Tibial nerve (tissue), 4 donors: ENCODE results near the gene HOTAIR. TPM values are rescaled to one million over a fixed set of nuclear protein-coding genes. Genes with fewer than 3 reads are reported as not detected.

Experiments used
- DNase-seq, 2 donors: peaks; one replicate each; pipeline ENCODE4 v3.0.0-alpha.2; 2019; ENCODE audit warnings: low spot score in 2 of 2
- H3K27ac ChIP-seq, 4 donors: fragments of 200-600 bp; sonication (generic) in 3 of 4; one replicate each; pipeline ENCODE4 v1.5.1; 2017 to 2019; ENCODE audit warnings: mild to moderate bottlenecking in 1 of 4
- H3K27me3 ChIP-seq, 2 donors: fragments of 200-600 bp; sonication (generic) in 1 of 2; one replicate each; pipeline versions ENCODE4 v1.5.1 to v1.6.0; 2017 to 2019
- H3K36me3 ChIP-seq, 3 donors: fragments of 200-600 bp; sonication (generic); one replicate each; pipeline ENCODE4 v1.5.1; 2018 to 2019
- H3K4me1 ChIP-seq, 4 donors: fragments of 200-600 bp; sonication (generic) in 3 of 4; one replicate each; pipeline ENCODE4 v1.5.1; 2017 to 2019
- H3K4me3 ChIP-seq, 4 donors: fragments of 200-600 bp; sonication (generic) in 3 of 4; one replicate each; pipeline ENCODE4 v1.5.1; 2017 to 2019; ENCODE audit warnings: mild to moderate bottlenecking in 1 of 4, moderate library complexity in 1 of 4
- H3K9me3 ChIP-seq, 4 donors: fragments of 200-600 bp; sonication (generic) in 3 of 4; one replicate each; pipeline ENCODE4 v1.5.1; 2017 to 2019
- EP300 ChIP-seq, 2 donors: sonication (generic); formaldehyde crosslinking; IDR thresholded peaks; one replicate each; pipeline ENCODE4 v1.6.1; 2017; ENCODE audit warnings: antibody characterized with exemption in 2 of 2, mild to moderate bottlenecking in 1 of 2
- POLR2A ChIP-seq, 2 donors: fragments of 450-650 bp; IDR thresholded peaks; one replicate each; pipeline ENCODE4 v1.6.1; 2017; ENCODE audit warnings: antibody characterized with exemption in 2 of 2, mild to moderate bottlenecking in 2 of 2, moderate library complexity in 2 of 2
- WGBS, 2 donors: methylation state at CpG; one replicate each; pipeline ENCODE4 v1.1.5; 2018; 5-methylcytosine and 5-hydroxymethylcytosine counted together
- total RNA-seq, 4 donors: library from RNA; depleted of rRNA; stranded (reverse); fragments of >200 nt; gene quantifications; one replicate each; pipeline ENCODE4 v1.1.0, GENCODE V29; 2016
- TF ChIP-seq, protein P1 (sequence below), 5 experiments: fragments of 200-600 bp in 3 of 5; fragments of 450-650 bp in 2 of 5; sonication (generic) in 3 of 5; IDR thresholded peaks; one replicate each; pipeline ENCODE4 v1.5.1; 2016 to 2019; ENCODE audit warnings: antibody characterized with exemption in 5 of 5, mild to moderate bottlenecking in 3 of 5, moderate library complexity in 2 of 5

HOTAIR gene
- total RNA-seq, 4 donors from 2014 or later: 0.20 to 0.42 (median 0.30) TPM; not detected in 1

DNA sequence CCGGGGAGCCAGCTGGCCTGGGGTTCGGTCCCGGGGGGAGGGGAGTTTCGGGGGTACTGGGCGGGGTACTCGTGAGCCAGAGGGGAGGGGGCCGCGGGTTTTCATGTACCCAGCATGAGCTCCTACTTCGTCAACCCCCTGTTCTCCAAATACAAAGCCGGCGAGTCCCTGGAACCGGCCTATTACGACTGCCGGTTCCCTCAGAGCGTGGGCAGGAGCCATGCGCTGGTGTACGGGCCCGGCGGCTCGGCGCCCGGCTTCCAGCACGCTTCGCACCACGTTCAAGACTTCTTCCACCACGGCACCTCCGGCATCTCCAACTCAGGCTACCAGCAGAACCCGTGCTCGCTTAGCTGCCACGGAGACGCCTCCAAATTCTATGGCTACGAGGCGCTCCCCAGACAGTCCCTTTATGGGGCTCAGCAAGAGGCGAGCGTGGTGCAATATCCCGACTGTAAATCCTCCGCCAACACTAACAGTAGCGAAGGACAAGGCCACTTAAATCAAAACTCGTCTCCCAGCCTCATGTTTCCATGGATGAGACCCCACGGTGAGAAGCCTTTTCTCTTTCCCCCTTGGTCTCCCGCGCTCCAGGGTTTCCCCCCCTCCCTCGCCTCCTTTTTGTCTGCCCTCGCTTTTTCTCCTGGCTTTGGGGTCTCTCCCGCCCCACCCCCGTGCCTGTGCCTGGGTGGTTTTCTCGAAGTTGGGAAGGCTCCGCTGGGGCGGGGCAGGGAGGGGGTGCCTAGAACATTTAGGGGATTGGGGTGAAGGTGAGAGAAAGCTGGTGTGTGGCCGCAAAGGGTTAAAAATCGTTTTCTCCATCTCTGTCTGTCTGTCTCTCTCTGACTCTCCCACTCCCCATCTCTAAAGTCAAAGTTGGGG is 34.7 kb upstream of the HOTAIR start:
- Histone ChIP-seq H3K36me3 (no peaks in the 10 kb centered on the region), H3K4me1 (peaks cover 0 to 81% (median 18%) of the 10 kb centered on the region in 4 donors), H3K4me3 (peak overlapping the region; percentile 39 to 59 (median 52)), H3K27ac (peak overlapping the region; percentile 78 to 99 (median 92)), H3K27me3 (peaks cover 0 to 62% of the 10 kb centered on the region in 2 donors), H3K9me3 (no peaks in the 10 kb centered on the region)
- DNase-seq: no peak
- WGBS, 2 donors: 8 to 9% methylated on average over 23 to 35 of the region's 51 CpGs
- TF ChIP-seq POLR2A (IDR thresholded peaks at IDR 0.05): no peak

DNA sequence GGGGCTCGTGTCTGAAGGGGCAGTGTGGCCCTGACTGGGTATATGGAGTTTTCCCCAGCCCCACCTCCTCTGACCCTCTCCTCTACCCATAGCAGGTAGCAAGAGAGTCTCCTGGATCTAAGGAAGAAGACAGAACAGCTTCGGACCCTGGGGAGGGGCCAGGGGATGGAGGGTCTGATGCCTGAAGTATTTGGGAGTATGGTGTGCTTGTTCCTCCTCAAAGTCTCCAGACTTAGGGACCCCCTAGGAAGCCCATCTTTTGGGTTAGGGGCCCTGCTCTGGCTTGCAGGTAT is 33.5 kb upstream of the HOTAIR start:
- no peak for DNase-seq
- TF ChIP-seq POLR2A (IDR thresholded peaks at IDR 0.05) (no peak), EP300 (IDR thresholded peaks at IDR 0.05) (no peak)
- TF ChIP-seq, protein P1, sequence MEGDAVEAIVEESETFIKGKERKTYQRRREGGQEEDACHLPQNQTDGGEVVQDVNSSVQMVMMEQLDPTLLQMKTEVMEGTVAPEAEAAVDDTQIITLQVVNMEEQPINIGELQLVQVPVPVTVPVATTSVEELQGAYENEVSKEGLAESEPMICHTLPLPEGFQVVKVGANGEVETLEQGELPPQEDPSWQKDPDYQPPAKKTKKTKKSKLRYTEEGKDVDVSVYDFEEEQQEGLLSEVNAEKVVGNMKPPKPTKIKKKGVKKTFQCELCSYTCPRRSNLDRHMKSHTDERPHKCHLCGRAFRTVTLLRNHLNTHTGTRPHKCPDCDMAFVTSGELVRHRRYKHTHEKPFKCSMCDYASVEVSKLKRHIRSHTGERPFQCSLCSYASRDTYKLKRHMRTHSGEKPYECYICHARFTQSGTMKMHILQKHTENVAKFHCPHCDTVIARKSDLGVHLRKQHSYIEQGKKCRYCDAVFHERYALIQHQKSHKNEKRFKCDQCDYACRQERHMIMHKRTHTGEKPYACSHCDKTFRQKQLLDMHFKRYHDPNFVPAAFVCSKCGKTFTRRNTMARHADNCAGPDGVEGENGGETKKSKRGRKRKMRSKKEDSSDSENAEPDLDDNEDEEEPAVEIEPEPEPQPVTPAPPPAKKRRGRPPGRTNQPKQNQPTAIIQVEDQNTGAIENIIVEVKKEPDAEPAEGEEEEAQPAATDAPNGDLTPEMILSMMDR (IDR thresholded peaks at IDR 0.05): no peak
- H3K9me3 ChIP-seq: no peaks in the 10 kb centered on the region
- H3K4me3 ChIP-seq: no peak overlapping the region
- H3K27me3 ChIP-seq: peaks cover 0 to 57% of the 10 kb centered on the region in 2 donors
- H3K27ac ChIP-seq: peak overlapping the region in 3 of 4 donors; percentile 23 to 99 (median 96)
- peaks cover 0 to 86% (median 20%) of the 10 kb centered on the region in 4 donors for H3K4me1 ChIP-seq
- 52 to 56% methylated on average over 2 of the region's 2 CpGs for WGBS, 2 donors
- no peaks in the 10 kb centered on the region for H3K36me3 ChIP-seq

DNA sequence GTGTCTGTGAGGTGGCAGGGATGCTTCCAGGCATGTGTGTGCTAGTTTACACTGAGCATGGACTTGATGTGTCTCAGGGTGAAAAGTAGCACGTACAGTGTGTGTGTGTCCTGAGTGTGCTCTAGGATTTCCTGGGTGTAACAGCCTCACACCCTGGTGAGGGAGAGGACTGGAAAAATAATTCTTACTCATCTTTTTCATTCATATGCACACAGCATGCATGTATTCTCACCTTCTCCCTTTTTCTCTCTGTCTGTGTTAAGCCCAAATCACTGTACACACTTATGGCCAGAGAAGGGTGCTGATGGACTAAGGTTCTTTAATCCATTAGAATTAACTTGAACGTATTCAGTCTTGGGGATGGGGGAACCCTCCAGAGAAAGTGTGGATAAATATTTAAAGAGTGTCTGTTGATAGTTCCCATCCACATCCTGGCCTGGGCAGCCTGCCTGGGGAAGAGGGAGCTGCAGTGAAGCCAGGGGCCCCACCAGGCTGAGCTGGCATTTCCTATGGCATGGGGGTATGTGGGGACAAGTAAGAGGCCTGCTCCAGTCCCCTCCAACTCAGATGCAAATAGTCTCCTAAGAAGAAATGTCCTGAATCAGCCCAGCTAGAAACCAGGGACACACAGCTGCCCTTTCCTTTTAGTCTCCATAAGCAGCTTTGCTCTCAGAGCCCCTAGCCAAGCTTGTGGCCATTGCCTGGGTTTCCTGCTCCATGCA is 32.9 kb upstream of the HOTAIR start:
- H3K27me3 ChIP-seq: peaks cover 0 to 56% of the 10 kb centered on the region in 2 donors
- TF ChIP-seq, protein P1 (IDR thresholded peaks at IDR 0.05): no peak
- no peak for TF ChIP-seq EP300 (IDR thresholded peaks at IDR 0.05)
- TF ChIP-seq POLR2A (IDR thresholded peaks at IDR 0.05): no peak
- H3K27ac ChIP-seq: peak overlapping the region in 3 of 4 donors; percentile 23 to 99 (median 96)
- DNase-seq: no peak
- H3K9me3 ChIP-seq: no peaks in the 10 kb centered on the region
- no peak overlapping the region for H3K4me3 ChIP-seq
- H3K36me3 ChIP-seq: peaks cover 0 to 4% (median 0%) of the 10 kb centered on the region in 3 donors
- WGBS, 2 donors: 37 to 51% methylated on average over 2 of the region's 2 CpGs
- peaks cover 0 to 86% (median 17%) of the 10 kb centered on the region in 4 donors for H3K4me1 ChIP-seq

DNA sequence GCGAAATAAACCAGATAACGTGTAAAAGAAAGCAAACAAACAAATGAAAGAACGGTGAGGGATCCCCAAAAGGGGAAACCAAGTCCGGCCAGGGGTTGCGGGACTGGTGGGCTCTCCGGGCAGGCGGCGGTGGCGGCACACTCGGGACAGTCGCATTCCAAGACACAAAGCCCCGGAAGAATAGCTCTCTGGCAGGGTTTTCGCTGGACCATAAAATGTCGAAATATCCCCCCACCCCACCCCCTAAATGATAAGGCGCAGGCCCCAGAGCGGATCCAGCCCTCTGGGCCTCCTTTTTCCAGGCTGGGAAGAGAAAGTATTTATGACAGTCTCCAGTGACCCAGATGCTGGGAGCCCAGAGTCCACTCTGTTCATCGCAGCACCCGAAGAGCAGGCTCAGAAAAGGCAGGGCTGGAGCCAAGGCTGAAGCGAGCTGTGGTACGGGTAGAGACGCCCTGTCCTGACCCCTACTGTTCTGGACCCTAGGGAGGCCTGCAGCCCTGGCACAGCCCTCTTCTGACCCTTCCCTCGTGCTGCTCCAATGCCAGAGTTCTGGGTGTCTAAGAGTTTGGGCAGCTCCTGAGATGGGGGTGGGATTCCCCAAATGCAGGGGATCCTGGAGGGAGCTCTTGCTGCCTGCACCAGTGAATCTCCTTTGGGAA is 31.9 kb upstream of the HOTAIR start:
- no peak for TF ChIP-seq EP300 (IDR thresholded peaks at IDR 0.05)
- TF ChIP-seq, protein P1 (IDR thresholded peaks at IDR 0.05): no peak
- TF ChIP-seq POLR2A (IDR thresholded peaks at IDR 0.05): no peak
- H3K27ac ChIP-seq: peak overlapping the region; percentile 65 to 99 (median 79)
- no peak for DNase-seq
- H3K9me3 ChIP-seq: no peaks in the 10 kb centered on the region
- 30 to 34% methylated on average over 20 to 22 of the region's 22 CpGs for WGBS, 2 donors
- peaks cover 0 to 51% of the 10 kb centered on the region in 2 donors for H3K27me3 ChIP-seq
- peak overlapping the region; percentile 30 to 49 (median 41) for H3K4me3 ChIP-seq
- H3K36me3 ChIP-seq: peaks cover 0 to 4% (median 0%) of the 10 kb centered on the region in 3 donors
- H3K4me1 ChIP-seq: peaks cover 0 to 89% (median 17%) of the 10 kb centered on the region in 4 donors

DNA sequence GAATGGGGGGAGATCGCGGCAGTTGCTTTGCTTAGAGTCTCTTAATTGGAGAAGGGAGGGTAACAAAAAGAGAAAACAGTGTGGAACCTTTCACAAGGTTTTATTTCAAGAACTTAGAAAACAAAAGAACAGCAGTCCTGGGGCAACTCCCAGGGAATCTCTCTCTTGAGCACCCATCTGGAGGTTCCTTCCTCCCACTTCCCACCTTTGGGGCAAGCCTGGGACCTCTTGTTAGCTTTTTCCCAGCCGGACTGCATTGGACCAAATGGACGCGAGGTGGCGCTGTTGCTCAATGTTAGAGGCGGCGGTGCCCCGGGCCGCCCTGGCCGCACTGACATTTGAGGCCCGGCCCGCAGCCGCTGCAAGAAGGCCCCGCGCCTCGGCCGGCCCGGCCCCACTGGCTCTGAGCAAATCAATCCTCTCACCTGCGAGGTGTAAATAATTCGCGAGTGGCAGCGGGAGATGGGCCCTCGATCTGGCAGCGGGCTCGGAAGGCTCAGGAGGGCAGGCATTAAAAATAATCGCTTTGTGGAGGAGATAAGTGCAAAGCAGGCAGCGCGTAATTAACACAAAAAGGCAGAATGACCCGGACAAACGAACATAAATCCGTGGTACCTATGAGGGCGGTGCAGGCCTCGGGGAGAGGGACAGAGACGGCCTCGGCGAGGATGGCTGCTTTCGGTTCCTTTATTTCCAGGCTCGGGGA is 31.3 kb upstream of the HOTAIR start:
- DNase-seq: peak; percentile 92 to 97
- H3K4me3 ChIP-seq: peak overlapping the region; percentile 30 to 49 (median 41)
- no peaks in the 10 kb centered on the region for H3K9me3 ChIP-seq
- H3K4me1 ChIP-seq: peaks cover 0 to 89% (median 17%) of the 10 kb centered on the region in 4 donors
- peaks cover 0 to 4% (median 0%) of the 10 kb centered on the region in 3 donors for H3K36me3 ChIP-seq
- peaks cover 0 to 46% of the 10 kb centered on the region in 2 donors for H3K27me3 ChIP-seq
- 8 to 12% methylated on average over 27 to 39 of the region's 39 CpGs for WGBS, 2 donors
- TF ChIP-seq POLR2A (IDR thresholded peaks at IDR 0.05) (peak in 1 of 2 donors; percentile 27), EP300 (IDR thresholded peaks at IDR 0.05) (peak in 1 of 2 donors; percentile 74)
- TF ChIP-seq, protein P1 (IDR thresholded peaks at IDR 0.05): peak; percentile 86 to 98 (median 92)
- peak overlapping the region; percentile 65 to 99 (median 81) for H3K27ac ChIP-seq
